ENCODE data around the gene ALOX5AP. TPM values are rescaled to one million over a fixed set of nuclear protein-coding genes. Genes with fewer than 3 reads are reported as not detected.

The ALOX5AP gene
- total and polyA plus RNA-seq, 4 donors = 17.9 to 753 (median 111) TPM

- H3K4me3 ChIP-seq = no peak overlapping the region
- no peaks in the 10 kb centered on the region for H3K9me3 ChIP-seq (ENCODE audit: control insufficient read depth in 4 of 4, insufficient read depth in 3 of 4, low read length in 3 of 4)
- no peak overlapping the region for H3K27ac ChIP-seq (ENCODE audit: low read depth in 1 of 2, low read length in 1 of 2)
- DNase-seq (no peak), ATAC-seq (ENCODE audit: insufficient read depth, low FRiP score) (no peak)
- no peak for TF ChIP-seq CTCF (IDR thresholded peaks at IDR 0.05; ENCODE audit: control extremely low read depth, extremely low read depth)
- no peak overlapping the region for H3K9ac ChIP-seq (ENCODE audit: insufficient read depth in 1 of 2, low read length in 2 of 2)
- H3K36me3 ChIP-seq (ENCODE audit: control insufficient read depth in 4 of 4, insufficient read depth in 4 of 4, low read length in 4 of 4) = no peaks in the 10 kb centered on the region
- 83 to 97% methylated on average over 4 of the region's 4 CpGs for whole genome bisulfite sequencing, 2 donors
- no peaks in the 10 kb centered on the region for H3K27me3 ChIP-seq (ENCODE audit: control insufficient read depth in 3 of 3, insufficient read depth in 3 of 3, low read length in 2 of 3)
- peaks cover 0 to 7% (median 0%) of the 10 kb centered on the region in 5 donors for H3K4me1 ChIP-seq (ENCODE audit: control insufficient read depth in 5 of 5, insufficient read depth in 5 of 5, low read length in 5 of 5)
Measured at GRCh38 chr13:30705680-30706079, 29.7 kb upstream of the ALOX5AP start.

DNA sequence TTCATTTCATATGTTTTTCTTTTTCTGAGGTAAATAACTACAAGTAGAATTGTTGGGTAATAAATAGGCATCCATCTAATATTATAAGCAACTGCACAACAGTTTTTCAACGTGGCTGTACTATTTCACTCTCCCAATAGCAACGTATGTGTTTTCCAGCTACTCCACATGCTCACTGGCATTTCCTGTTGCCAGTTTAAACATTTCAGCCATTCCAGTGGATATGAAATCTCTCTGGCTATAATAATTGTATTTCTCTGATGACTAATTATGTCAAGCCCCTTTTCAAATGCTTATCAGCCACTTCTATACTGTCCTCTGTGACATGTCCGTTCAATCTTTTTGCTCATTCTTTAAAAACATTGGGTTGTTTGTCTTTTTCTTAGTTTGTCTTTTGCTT, 26.8 kb upstream of the ALOX5AP start:
- peaks cover 0 to 9% (median 0%) of the 10 kb centered on the region in 5 donors for H3K4me1 ChIP-seq (ENCODE audit: control insufficient read depth in 5 of 5, insufficient read depth in 5 of 5, low read length in 5 of 5)
- TF ChIP-seq CTCF (IDR thresholded peaks at IDR 0.05; ENCODE audit: control extremely low read depth, extremely low read depth) = no peak
- H3K27me3 ChIP-seq (ENCODE audit: control insufficient read depth in 3 of 3, insufficient read depth in 3 of 3, low read length in 2 of 3) = peaks cover 0 to 2% (median 0%) of the 10 kb centered on the region in 3 donors
- peak in 2 of 3 donors; percentile 68 to 76 for DNase-seq
- no peak overlapping the region for H3K27ac ChIP-seq (ENCODE audit: low read depth in 1 of 2, low read length in 1 of 2)
- no peaks in the 10 kb centered on the region for H3K36me3 ChIP-seq (ENCODE audit: control insufficient read depth in 4 of 4, insufficient read depth in 4 of 4, low read length in 4 of 4)
- H3K9me3 ChIP-seq (ENCODE audit: control insufficient read depth in 4 of 4, insufficient read depth in 3 of 4, low read length in 3 of 4) = no peaks in the 10 kb centered on the region
- H3K4me3 ChIP-seq = no peak overlapping the region
- ATAC-seq (ENCODE audit: insufficient read depth, low FRiP score) = no peak
- 26 to 53% methylated on average over 3 of the region's 3 CpGs for WGBS, 2 donors
- no peak overlapping the region for H3K9ac ChIP-seq (ENCODE audit: insufficient read depth in 1 of 2, low read length in 2 of 2)

GRCh38 chr13:30710442-30710841, 24.9 kb upstream of the ALOX5AP start:
- Histone ChIP-seq H3K9ac (ENCODE audit: insufficient read depth in 1 of 2, low read length in 2 of 2) (no peak overlapping the region), H3K4me1 (ENCODE audit: control insufficient read depth in 5 of 5, insufficient read depth in 5 of 5, low read length in 5 of 5) (peaks cover 0 to 17% (median 5%) of the 10 kb centered on the region in 5 donors), H3K27ac (ENCODE audit: low read depth in 1 of 2, low read length in 1 of 2) (no peak overlapping the region), H3K27me3 (ENCODE audit: control insufficient read depth in 3 of 3, insufficient read depth in 3 of 3, low read length in 2 of 3) (peaks cover 0 to 2% (median 0%) of the 10 kb centered on the region in 3 donors), H3K4me3 (no peak overlapping the region), H3K36me3 (ENCODE audit: control insufficient read depth in 4 of 4, insufficient read depth in 4 of 4, low read length in 4 of 4) (no peaks in the 10 kb centered on the region), H3K9me3 (ENCODE audit: control insufficient read depth in 4 of 4, insufficient read depth in 3 of 4, low read length in 3 of 4) (no peaks in the 10 kb centered on the region)
- 87 to 96% methylated on average over 3 of the region's 3 CpGs for WGBS, 2 donors
- TF ChIP-seq CTCF (IDR thresholded peaks at IDR 0.05; ENCODE audit: control extremely low read depth, extremely low read depth) = no peak
- no peak for DNase-seq
- no peak for ATAC-seq (ENCODE audit: insufficient read depth, low FRiP score)

DNA sequence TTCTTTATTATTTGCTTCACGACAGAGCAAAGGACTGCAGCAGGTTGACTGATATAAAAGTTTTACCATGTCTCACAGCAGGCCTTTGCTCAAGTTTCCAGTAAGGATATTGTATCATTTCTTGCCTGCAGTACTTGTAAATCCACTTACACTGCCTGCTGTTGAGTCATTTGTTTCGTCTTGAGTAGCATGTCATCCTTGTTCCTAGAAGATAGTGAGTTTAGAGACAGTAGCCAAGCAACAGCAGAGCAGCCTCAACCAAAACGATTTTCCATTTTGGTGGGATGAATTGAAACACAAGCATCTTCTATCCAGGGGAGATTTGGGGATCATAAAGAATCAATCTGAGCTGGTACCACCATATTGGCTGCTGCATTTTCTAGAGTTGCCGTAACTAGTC, 24.0 kb upstream of the ALOX5AP start:
- TF ChIP-seq CTCF (IDR thresholded peaks at IDR 0.05; ENCODE audit: control extremely low read depth, extremely low read depth) = no peak
- no peak for ATAC-seq (ENCODE audit: insufficient read depth, low FRiP score)
- no peak overlapping the region for H3K9ac ChIP-seq (ENCODE audit: insufficient read depth in 1 of 2, low read length in 2 of 2)
- no peaks in the 10 kb centered on the region for H3K9me3 ChIP-seq (ENCODE audit: control insufficient read depth in 4 of 4, insufficient read depth in 3 of 4, low read length in 3 of 4)
- peaks cover 0 to 26% (median 7%) of the 10 kb centered on the region in 5 donors for H3K4me1 ChIP-seq (ENCODE audit: control insufficient read depth in 5 of 5, insufficient read depth in 5 of 5, low read length in 5 of 5)
- no peaks in the 10 kb centered on the region for H3K36me3 ChIP-seq (ENCODE audit: control insufficient read depth in 4 of 4, insufficient read depth in 4 of 4, low read length in 4 of 4)
- 73 to 81% methylated on average over 4 of the region's 4 CpGs for WGBS, 2 donors
- no peak for DNase-seq
- H3K27ac ChIP-seq (ENCODE audit: low read depth in 1 of 2, low read length in 1 of 2) = no peak overlapping the region
- H3K27me3 ChIP-seq (ENCODE audit: control insufficient read depth in 3 of 3, insufficient read depth in 3 of 3, low read length in 2 of 3) = peaks cover 0 to 2% (median 0%) of the 10 kb centered on the region in 3 donors
- H3K4me3 ChIP-seq = no peak overlapping the region

Measured in lung (tissue), 12 donors.